Gastrocnemius medialis (tissue), 4 donors: ENCODE data around the gene CFHR5.
"Not testable (repeated sequence)": the region's sequence is repeated elsewhere in the genome, so short reads cannot be mapped to it uniquely, and the experiment has no call there.

Source experiments
- POLR2A ChIP-seq, 2 donors: fragments of 450-650 bp; IDR thresholded peaks; one replicate each; pipeline ENCODE4 v1.6.1; 2017; ENCODE audit warnings: antibody characterized with exemption in 2 of 2, mild to moderate bottlenecking in 2 of 2, moderate library complexity in 2 of 2
- TF ChIP-seq, protein P1 (sequence below), 5 experiments: fragments of 450-650 bp in 3 of 5; fragments of 200-600 bp in 2 of 5; sonication (generic) in 2 of 5; IDR thresholded peaks in 4 of 5; conservative IDR thresholded peaks in 1 of 5; 1 replicate in 4 of 5; 2 replicates in 1 of 5; pipeline ENCODE4 v1.5.1; 2016 to 2019; ENCODE audit warnings: antibody characterized with exemption in 5 of 5, mild to moderate bottlenecking in 3 of 5, moderate library complexity in 3 of 5

GRCh38 chr1:197034631-197035339 lies 57.4 kb downstream of the CFHR5 start:
- TF ChIP-seq, protein P1, sequence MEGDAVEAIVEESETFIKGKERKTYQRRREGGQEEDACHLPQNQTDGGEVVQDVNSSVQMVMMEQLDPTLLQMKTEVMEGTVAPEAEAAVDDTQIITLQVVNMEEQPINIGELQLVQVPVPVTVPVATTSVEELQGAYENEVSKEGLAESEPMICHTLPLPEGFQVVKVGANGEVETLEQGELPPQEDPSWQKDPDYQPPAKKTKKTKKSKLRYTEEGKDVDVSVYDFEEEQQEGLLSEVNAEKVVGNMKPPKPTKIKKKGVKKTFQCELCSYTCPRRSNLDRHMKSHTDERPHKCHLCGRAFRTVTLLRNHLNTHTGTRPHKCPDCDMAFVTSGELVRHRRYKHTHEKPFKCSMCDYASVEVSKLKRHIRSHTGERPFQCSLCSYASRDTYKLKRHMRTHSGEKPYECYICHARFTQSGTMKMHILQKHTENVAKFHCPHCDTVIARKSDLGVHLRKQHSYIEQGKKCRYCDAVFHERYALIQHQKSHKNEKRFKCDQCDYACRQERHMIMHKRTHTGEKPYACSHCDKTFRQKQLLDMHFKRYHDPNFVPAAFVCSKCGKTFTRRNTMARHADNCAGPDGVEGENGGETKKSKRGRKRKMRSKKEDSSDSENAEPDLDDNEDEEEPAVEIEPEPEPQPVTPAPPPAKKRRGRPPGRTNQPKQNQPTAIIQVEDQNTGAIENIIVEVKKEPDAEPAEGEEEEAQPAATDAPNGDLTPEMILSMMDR (IDR thresholded peaks at IDR 0.05 in 4 of 5, conservative IDR thresholded peaks at IDR 0.05 in 1 of 5) = not testable (repeated sequence)
- not testable (repeated sequence) for TF ChIP-seq POLR2A (IDR thresholded peaks at IDR 0.05)
